PC-3 (cell line): ENCODE results near the gene TMEM184C. TPM values are rescaled to one million over a fixed set of nuclear protein-coding genes. Genes with fewer than 3 reads are reported as not detected.

Source experiments
- ATAC-seq: fragments of 200-7000 bp; cut with Tn5 transposase; 2 replicates; pipeline ENCODE4 v1.9.1; 2020; ENCODE audit warnings: mild to moderate bottlenecking, moderate library complexity
- BruUV-seq: library from RNA; stranded (reverse); fragments of 400-500 nt; replicated peaks from 2 replicates; lab custom pipeline; 2021; lab: Mats Ljungman, UMichigan
- CTCF ChIA-PET: fragments of 300-600 bp; sonication (Branson Sonifier 250); formaldehyde crosslinking; loops from one replicate; lab custom pipeline; 2022; ENCODE audit warnings: antibody characterized with exemption; lab: Charles Lee
- POLR2A ChIA-PET: fragments of 300-600 bp; sonication (Branson Sonifier 250); formaldehyde crosslinking; loops from one replicate; lab custom pipeline; 2022; ENCODE audit warnings: antibody characterized with exemption; ENCODE audit not compliant: unreplicated experiment; lab: Charles Lee
- DNase-seq: peaks from one replicate; pipeline ENCODE4 v3.0.0-alpha.2; 2015
- H2AFZ ChIP-seq: fragments of 300-600 bp; sonication (generic); 2 replicates; pipeline ENCODE4 v1.6.0; 2016; ENCODE audit warnings: antibody characterized with exemption, low read length
- H3F3A ChIP-seq: fragments of 300-600 bp; sonication (generic); one replicate; pipeline ENCODE4 v1.6.0; 2017; ENCODE audit warnings: antibody characterized with exemption, low read length, control low read depth, mild to moderate bottlenecking; ENCODE audit not compliant: unreplicated experiment
- H3K27ac ChIP-seq: fragments of 300-600 bp; sonication (generic); 2 replicates; pipeline ENCODE4 v1.5.1; 2016; ENCODE audit warnings: mild to moderate bottlenecking, low read length
- H3K27me3 ChIP-seq: fragments of 300-600 bp; sonication (generic); 2 replicates; pipeline ENCODE4 v1.6.1; 2016; ENCODE audit warnings: low read length, mixed read lengths
- H3K36me3 ChIP-seq: fragments of 300-600 bp; sonication (generic); 2 replicates; pipeline ENCODE4 v1.6.1; 2016; ENCODE audit warnings: low read depth, mixed run types, low read length, mixed read lengths
- H3K4me1 ChIP-seq: fragments of 300-600 bp; sonication (generic); 2 replicates; pipeline ENCODE4 v1.5.1; 2016; ENCODE audit warnings: low read length; ENCODE audit not compliant: insufficient read depth
- H3K4me2 ChIP-seq: fragments of 300-600 bp; sonication (generic); 2 replicates; pipeline ENCODE4 v1.6.0; 2016; ENCODE audit warnings: low read length
- H3K4me3 ChIP-seq: fragments of 300-600 bp; sonication (generic); 2 replicates; pipeline ENCODE4 v1.5.1; 2016; ENCODE audit warnings: mild to moderate bottlenecking, low read length, mixed read lengths
- H3K79me2 ChIP-seq: fragments of 300-600 bp; sonication (generic); 2 replicates; pipeline ENCODE4 v1.6.1; 2017; ENCODE audit warnings: low read length, mixed read lengths
- H3K9ac ChIP-seq: fragments of 300-600 bp; sonication (generic); 2 replicates; pipeline ENCODE4 v1.6.0; 2016; ENCODE audit warnings: mild to moderate bottlenecking, low read length
- H3K9me2 ChIP-seq: fragments of 300-600 bp; sonication (generic); replicated peaks from 2 replicates; pipeline ENCODE4 v1.6.1; 2016; ENCODE audit warnings: mixed run types, low read length, mixed read lengths
- H3K9me3 ChIP-seq: fragments of 300-600 bp; sonication (generic); 2 replicates; pipeline ENCODE4 v1.6.1; 2016; ENCODE audit warnings: low read length, mixed read lengths
- H4K20me1 ChIP-seq: fragments of 300-600 bp; sonication (generic); 2 replicates; pipeline ENCODE4 v1.6.1; 2016; ENCODE audit warnings: low read length, mixed read lengths
- EZH2 ChIP-seq: fragments of 300-600 bp; sonication (generic); IDR thresholded peaks from one replicate; pipeline ENCODE4 v1.6.1; 2017; ENCODE audit warnings: antibody characterized with exemption, mild to moderate bottlenecking, low read length; ENCODE audit not compliant: unreplicated experiment
- EZH2phosphoT487 ChIP-seq: fragments of 300-600 bp; sonication (generic); IDR thresholded peaks from 2 replicates; pipeline ENCODE4 v1.6.1; 2018; ENCODE audit warnings: mild to moderate bottlenecking, antibody characterized with exemption, low read length, borderline replicate concordance
- intact Hi-C: fragments of 100-400 bp; cut with micrococcal nuclease; formaldehyde crosslinking; loops from 2 replicates; pipeline ENCODE4 v1.9.0; 2023
- total RNA-seq: library from RNA; depleted of rRNA; stranded (reverse); fragments of >200 nt; gene quantifications from 2 replicates; pipeline ENCODE4 v1.2.3, GENCODE V29; 2014; rRNA removed
- TF ChIP-seq, protein P1 (sequence below): fragments of 300-600 bp; sonication (generic); conservative IDR thresholded peaks from 2 replicates; pipeline ENCODE4 v1.5.1; 2017; ENCODE audit warnings: antibody characterized with exemption, low read depth, mild to moderate bottlenecking, low read length

Gene TMEM184C
- total RNA-seq, 1 experiment from 2014 or later = 17.5 TPM

DNA sequence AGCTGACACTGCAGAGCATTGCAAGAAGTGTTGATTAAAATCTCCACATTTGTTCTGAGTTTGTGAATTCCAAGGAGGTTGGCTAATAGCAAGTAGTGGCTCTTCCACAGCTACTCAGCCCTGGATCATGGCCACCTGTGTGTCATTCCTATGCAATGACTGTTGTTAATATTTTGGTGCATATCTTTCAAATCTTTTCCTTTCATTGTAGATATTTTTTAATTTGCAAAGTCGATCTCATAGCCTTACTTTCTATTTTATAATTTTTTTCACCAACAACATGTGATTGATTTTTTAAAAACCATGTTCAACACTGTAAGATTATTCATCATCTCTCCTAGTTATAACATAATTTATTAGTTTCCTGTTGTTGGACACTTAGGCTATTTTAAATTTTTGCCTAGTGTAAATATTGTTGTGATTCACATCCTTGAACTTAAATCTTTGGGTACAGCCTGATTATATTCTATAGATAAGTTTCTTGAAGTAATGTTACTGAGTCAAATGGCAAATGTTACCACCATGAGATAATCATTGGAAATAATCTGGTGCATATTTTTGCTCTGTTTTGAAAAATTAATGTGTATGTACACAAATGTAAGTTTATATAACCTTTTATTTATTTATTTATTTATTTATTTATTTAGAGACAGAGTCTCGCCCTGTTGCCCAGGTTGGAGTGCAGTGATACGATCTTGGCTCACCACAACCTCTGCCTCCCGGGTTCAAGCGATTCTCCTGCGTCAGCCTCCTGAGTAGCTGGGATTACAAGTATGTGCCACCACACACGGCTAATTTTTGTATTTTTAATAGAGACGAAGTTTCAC, 97.6 kb downstream of the TMEM184C start:
- H3F3A ChIP-seq = no peaks in the 10 kb centered on the region
- intact Hi-C loops = no loop called here
- H3K4me3 ChIP-seq = peak overlapping the region; percentile 50; the same call in 1 of the 2 replicates
- H3K27ac ChIP-seq = peak overlapping the region; percentile 36; the same call in 1 of the 2 replicates
- peak; percentile 80 for DNase-seq
- peak overlapping the region; percentile 76 for H3K4me2 ChIP-seq
- peak; percentile 86 for ATAC-seq
- no peaks in the 10 kb centered on the region for H4K20me1 ChIP-seq
- POLR2A ChIA-PET = no interaction called here
- no TSS peak for BruUV-seq
- H3K9ac ChIP-seq = no peak overlapping the region
- H3K36me3 ChIP-seq = no peaks in the 10 kb centered on the region
- no peaks in the 10 kb centered on the region for H3K9me2 ChIP-seq
- H3K27me3 ChIP-seq = no peaks in the 10 kb centered on the region
- no peaks in the 10 kb centered on the region for H3K79me2 ChIP-seq
- TF ChIP-seq, protein P1, sequence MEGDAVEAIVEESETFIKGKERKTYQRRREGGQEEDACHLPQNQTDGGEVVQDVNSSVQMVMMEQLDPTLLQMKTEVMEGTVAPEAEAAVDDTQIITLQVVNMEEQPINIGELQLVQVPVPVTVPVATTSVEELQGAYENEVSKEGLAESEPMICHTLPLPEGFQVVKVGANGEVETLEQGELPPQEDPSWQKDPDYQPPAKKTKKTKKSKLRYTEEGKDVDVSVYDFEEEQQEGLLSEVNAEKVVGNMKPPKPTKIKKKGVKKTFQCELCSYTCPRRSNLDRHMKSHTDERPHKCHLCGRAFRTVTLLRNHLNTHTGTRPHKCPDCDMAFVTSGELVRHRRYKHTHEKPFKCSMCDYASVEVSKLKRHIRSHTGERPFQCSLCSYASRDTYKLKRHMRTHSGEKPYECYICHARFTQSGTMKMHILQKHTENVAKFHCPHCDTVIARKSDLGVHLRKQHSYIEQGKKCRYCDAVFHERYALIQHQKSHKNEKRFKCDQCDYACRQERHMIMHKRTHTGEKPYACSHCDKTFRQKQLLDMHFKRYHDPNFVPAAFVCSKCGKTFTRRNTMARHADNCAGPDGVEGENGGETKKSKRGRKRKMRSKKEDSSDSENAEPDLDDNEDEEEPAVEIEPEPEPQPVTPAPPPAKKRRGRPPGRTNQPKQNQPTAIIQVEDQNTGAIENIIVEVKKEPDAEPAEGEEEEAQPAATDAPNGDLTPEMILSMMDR = no peak
- TF ChIP-seq EZH2phosphoT487 = no peak
- TF ChIP-seq EZH2 = no peak
- H3K9me3 ChIP-seq = no peaks in the 10 kb centered on the region
- CTCF ChIA-PET = interaction anchor here (0.7 kb wide), 1 partner anchor 615 kb away, joined by 4 read pairs; no protein-coding TSS in a partner anchor
- no peak overlapping the region for H2AFZ ChIP-seq
- peaks cover 12% of the 10 kb centered on the region for H3K4me1 ChIP-seq

DNA sequence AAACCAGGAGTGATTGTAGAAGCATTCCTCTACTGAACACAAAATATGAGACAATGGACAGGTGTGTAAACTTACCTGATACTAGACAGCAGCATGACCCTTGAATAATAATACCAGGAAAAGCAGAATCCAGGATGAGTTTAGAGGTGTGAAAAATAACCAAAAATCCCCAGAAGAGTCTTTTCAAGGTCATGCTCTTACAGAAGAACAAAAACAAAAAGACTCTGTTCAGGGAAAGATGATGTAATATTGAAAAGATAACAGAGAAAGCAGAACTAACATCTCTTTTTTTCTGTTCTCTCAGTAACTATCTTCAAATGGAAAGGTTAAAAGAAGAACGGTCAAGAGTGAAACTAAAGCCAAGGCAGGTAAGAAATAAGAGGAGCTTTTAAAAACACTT, 100.7 kb downstream of the TMEM184C start:
- intact Hi-C loops = no loop called here
- BruUV-seq = no TSS peak
- Histone ChIP-seq H3K27ac (no peak overlapping the region), H3K36me3 (no peaks in the 10 kb centered on the region), H3K4me2 (no peak overlapping the region), H3K79me2 (no peaks in the 10 kb centered on the region), H3K4me1 (peaks cover 12% of the 10 kb centered on the region), H3K4me3 (no peak overlapping the region), H4K20me1 (no peaks in the 10 kb centered on the region), H3F3A (no peaks in the 10 kb centered on the region), H3K9me2 (no peaks in the 10 kb centered on the region), H3K27me3 (no peaks in the 10 kb centered on the region), H2AFZ (no peak overlapping the region), H3K9me3 (no peaks in the 10 kb centered on the region), H3K9ac (no peak overlapping the region)
- no peak for ATAC-seq
- CTCF ChIA-PET = no interaction called here
- TF ChIP-seq, protein P1 = no peak
- no peak for TF ChIP-seq EZH2
- TF ChIP-seq EZH2phosphoT487 = no peak
- POLR2A ChIA-PET = no interaction called here
- DNase-seq = no peak

Other genes with a start within 250 kb of the TMEM184C start
- gene EDNRA, start 136.3 kb upstream of the TMEM184C start, total RNA-seq = 2.1 and 2.4 TPM in 2 replicates
- 4.6 and 6.5 TPM in 2 replicates for gene PRMT9, start 66.8 kb downstream of the TMEM184C start, total RNA-seq
- 9.0 and 12.0 TPM in 2 replicates for gene ARHGAP10, start 114.7 kb downstream of the TMEM184C start, total RNA-seq